GM23248 (cell line): ENCODE measurements around the gene MAP3K4. TPM values are rescaled to one million over a fixed set of nuclear protein-coding genes. Genes with fewer than 3 reads are reported as not detected.

Experiments used
- DNase-seq: peaks from one replicate; pipeline ENCODE4 v3.0.0-alpha.2; 2015
- H2AFZ ChIP-seq: fragments of 200-600 bp; sonication (generic); 2 replicates; pipeline ENCODE4 v1.6.1; 2016; ENCODE audit warnings: antibody characterized with exemption
- H3F3A ChIP-seq: fragments of 200-600 bp; sonication (generic); 2 replicates; pipeline ENCODE4 v1.6.1; 2016; ENCODE audit warnings: mild to moderate bottlenecking, antibody characterized with exemption, mixed run types; ENCODE audit not compliant: insufficient read depth
- H3K27ac ChIP-seq: fragments of 200-600 bp; sonication (generic); 2 replicates; pipeline ENCODE4 v1.5.1; 2016; ENCODE audit warnings: mild to moderate bottlenecking
- H3K27me3 ChIP-seq: fragments of 200-600 bp; sonication (generic); replicated peaks from 2 replicates; pipeline ENCODE4 v1.6.1; 2016; ENCODE audit warnings: mild to moderate bottlenecking; ENCODE audit not compliant: insufficient read depth
- H3K36me3 ChIP-seq: fragments of 200-600 bp; sonication (generic); 2 replicates; pipeline ENCODE4 v1.6.1; 2016; ENCODE audit warnings: low read depth, mild to moderate bottlenecking
- H3K4me1 ChIP-seq: fragments of 200-600 bp; sonication (generic); 2 replicates; pipeline ENCODE4 v1.6.1; 2016; ENCODE audit warnings: mild to moderate bottlenecking; ENCODE audit not compliant: insufficient read depth
- H3K4me2 ChIP-seq: fragments of 200-600 bp; sonication (generic); one replicate; pipeline ENCODE4 v1.6.1; 2016; ENCODE audit warnings: mild to moderate bottlenecking; ENCODE audit not compliant: unreplicated experiment
- H3K4me3 ChIP-seq: fragments of 200-600 bp; sonication (generic); 2 replicates; pipeline ENCODE4 v1.5.1; 2016; ENCODE audit warnings: mild to moderate bottlenecking
- H3K79me2 ChIP-seq: fragments of 200-600 bp; sonication (generic); 2 replicates; pipeline ENCODE4 v1.6.1; 2016; ENCODE audit warnings: mild to moderate bottlenecking; ENCODE audit not compliant: insufficient read depth
- H3K9ac ChIP-seq: fragments of 200-600 bp; sonication (generic); 2 replicates; pipeline ENCODE4 v1.6.1; 2016; ENCODE audit warnings: mild to moderate bottlenecking
- H3K9me2 ChIP-seq: fragments of 200-600 bp; sonication (generic); 2 replicates; pipeline ENCODE4 v1.6.1; 2016; ENCODE audit warnings: mixed run types, mild to moderate bottlenecking, moderate library complexity; ENCODE audit not compliant: insufficient read depth
- H3K9me3 ChIP-seq: fragments of 200-600 bp; sonication (generic); one replicate; pipeline ENCODE4 v1.6.1; 2017; ENCODE audit warnings: low read depth
- H4K20me1 ChIP-seq: fragments of 200-600 bp; sonication (generic); 2 replicates; pipeline ENCODE4 v1.6.0; 2016; ENCODE audit not compliant: insufficient read depth
- EZH2 ChIP-seq: fragments of 200-600 bp; sonication (generic); IDR thresholded peaks from 2 replicates; pipeline ENCODE4 v1.6.1; 2018; ENCODE audit warnings: antibody characterized with exemption, mild to moderate bottlenecking; ENCODE audit not compliant: insufficient read depth, poor library complexity, severe bottlenecking
- EZH2phosphoT487 ChIP-seq: fragments of 200-600 bp; sonication (generic); IDR thresholded peaks from 2 replicates; pipeline ENCODE4 v1.6.1; 2018; ENCODE audit warnings: antibody characterized with exemption, moderate library complexity, mild to moderate bottlenecking, low read depth; ENCODE audit not compliant: insufficient read depth
- WGBS, 2 experiments: methylation state at CpG; one replicate each; pipeline ENCODE4 v1.1.6; 2015 to 2017; ENCODE audit warnings: low lambda C conversion rate in 2 of 2, low coverage in 1 of 2; ENCODE audit errors: missing lambda C conversion rate in 2 of 2; 5-methylcytosine and 5-hydroxymethylcytosine counted together
- in situ Hi-C: fragments of 300-500 bp; cut with MboI; formaldehyde crosslinking; loops from 2 replicates; pipeline ENCODE4 v1.15.0; 2020
- polyA plus RNA-seq: library from polyadenylated mRNA; unstranded; fragments of >200 nt; fragmentation: Nextera tagmentation; extraction: Ambion mirVana; gene quantifications from 2 replicates; pipeline ENCODE4 v1.2.1, GENCODE V29; 2016
- total RNA-seq: library from RNA; depleted of rRNA; stranded (reverse); fragments of >200 nt; shearing (Covaris generic); gene quantifications from 2 replicates; pipeline ENCODE4 v1.2.3, GENCODE V29; 2014

Gene MAP3K4
- total and polyA plus RNA-seq, 2 experiments from 2014 or later = 13.0 to 26.2 TPM

DNA sequence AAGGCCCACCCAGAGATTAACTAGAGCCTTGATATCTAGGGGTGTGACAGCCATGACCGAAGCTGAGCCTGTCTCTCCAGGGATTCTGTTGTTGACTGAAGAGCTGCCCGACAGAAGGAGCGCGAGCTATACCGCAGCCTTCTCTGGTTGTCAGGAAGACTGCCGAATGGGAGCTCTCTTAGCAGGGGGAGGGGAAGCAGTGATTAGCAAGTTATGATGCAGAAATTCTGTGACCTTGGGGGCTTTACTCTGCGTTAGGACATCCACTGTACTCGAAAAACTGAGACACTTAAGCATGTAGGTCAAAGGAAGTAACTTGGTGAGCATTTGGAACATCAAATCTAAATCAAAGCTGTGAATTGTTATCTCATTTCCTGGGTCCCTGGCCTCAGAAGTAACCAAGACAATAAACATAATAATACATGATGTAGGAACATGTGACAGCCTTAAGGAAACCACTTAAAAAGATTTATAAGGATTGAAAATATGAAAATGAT, 84.7 kb downstream of the MAP3K4 start:
- Histone ChIP-seq H3K9ac (no peak overlapping the region), H3K36me3 (peaks cover 16% of the 10 kb centered on the region), H4K20me1 (no peaks in the 10 kb centered on the region), H3K4me2 (no peak overlapping the region), H3K79me2 (peaks cover 39% of the 10 kb centered on the region; the same call in 1 of the 2 replicates), H3K4me1 (peaks cover 18% of the 10 kb centered on the region), H2AFZ (no peak overlapping the region), H3F3A (peaks cover 36% of the 10 kb centered on the region), H3K9me3 (no peaks in the 10 kb centered on the region), H3K4me3 (no peak overlapping the region), H3K27me3 (no peaks in the 10 kb centered on the region), H3K9me2 (no peaks in the 10 kb centered on the region), H3K27ac (no peak overlapping the region)
- no peak for DNase-seq
- TF ChIP-seq EZH2 = no peak
- TF ChIP-seq EZH2phosphoT487 = no peak
- in situ Hi-C loops = no loop called here
- WGBS, 2 experiments = 97 to 98% methylated on average over 8 of the region's 8 CpGs

DNA sequence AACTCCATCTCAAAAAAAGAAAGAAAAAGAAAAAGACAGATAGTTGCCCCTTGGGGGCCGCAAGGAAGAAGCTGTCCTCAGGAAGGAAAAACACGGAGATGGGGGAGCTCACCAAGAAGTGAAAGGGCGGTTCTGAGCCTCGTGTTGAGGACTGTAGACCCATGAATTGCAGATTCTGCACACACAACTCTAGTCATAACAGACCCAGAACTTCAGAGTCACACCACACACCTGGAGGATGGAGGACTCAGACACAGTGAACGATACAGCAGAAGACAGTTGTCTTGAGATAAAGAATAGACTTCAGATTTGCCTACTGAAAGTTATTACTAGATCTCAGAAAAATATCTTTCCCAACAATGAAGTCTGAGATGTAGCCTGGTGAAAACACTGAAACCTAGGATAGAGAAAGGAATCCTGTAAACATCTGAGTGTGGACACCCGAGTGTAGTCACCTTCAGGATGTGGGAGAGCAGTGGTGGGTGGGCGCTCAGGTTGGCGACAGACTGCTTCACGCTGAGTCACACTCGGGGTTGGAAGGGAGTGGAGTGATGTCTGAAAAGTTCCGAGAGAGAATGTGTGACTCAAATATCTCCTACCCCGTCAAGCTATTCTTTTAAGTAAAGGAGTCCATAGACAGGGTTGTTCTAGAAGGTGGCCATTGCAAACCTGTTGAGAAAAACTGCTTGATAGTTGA, 88.1 kb downstream of the MAP3K4 start:
- Histone ChIP-seq H3K4me3 (peak overlapping the region; percentile 44), H3K9me3 (no peaks in the 10 kb centered on the region), H3K9ac (peak overlapping the region; percentile 67), H3F3A (peaks cover 40% of the 10 kb centered on the region), H4K20me1 (no peaks in the 10 kb centered on the region), H3K4me1 (peaks cover 19% of the 10 kb centered on the region), H3K36me3 (peaks cover 36% of the 10 kb centered on the region), H3K4me2 (peak overlapping the region; percentile 66), H2AFZ (peak overlapping the region; percentile 51), H3K27ac (peak overlapping the region; percentile 88), H3K27me3 (no peaks in the 10 kb centered on the region), H3K79me2 (peaks cover 45% of the 10 kb centered on the region), H3K9me2 (no peaks in the 10 kb centered on the region)
- 40 to 42% methylated on average over 12 of the region's 12 CpGs for WGBS, 2 experiments
- no peak for TF ChIP-seq EZH2phosphoT487
- TF ChIP-seq EZH2 = no peak
- in situ Hi-C loops = no loop called here
- DNase-seq = peak; percentile 94

DNA sequence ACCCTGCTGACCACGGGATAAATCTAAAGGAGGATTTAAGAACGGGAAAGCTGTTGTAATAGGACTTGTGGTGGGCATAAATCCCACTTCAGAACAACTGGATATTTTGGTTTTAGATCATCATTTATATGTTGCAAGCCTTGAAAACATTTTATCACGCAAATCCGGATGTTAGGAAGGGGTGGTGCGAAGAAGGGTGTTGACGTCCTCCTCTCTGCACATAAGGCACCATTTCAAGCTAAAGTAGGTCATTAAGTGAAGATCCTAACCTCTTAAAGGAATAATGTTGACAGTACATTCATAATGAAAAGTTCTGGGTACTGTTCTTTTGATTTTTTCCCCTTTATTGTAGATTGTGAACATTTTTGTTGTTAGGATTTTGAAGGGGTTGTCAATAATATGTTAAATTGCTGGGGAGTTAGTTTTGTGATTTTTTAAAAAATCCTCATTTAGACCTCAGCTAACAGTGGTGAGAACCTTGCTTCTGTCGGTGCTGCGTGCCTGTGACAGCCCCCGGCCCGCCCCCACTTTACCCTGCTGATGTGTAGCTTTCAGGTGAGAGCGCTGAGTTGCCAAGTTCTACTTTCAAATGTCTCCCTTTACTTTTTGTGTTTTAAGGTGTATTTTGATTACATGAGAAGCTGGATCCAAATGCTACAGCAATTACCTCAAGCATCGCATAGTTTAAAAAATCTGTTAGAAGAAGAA, 88.8 kb downstream of the MAP3K4 start:
- H3K27me3 ChIP-seq = no peaks in the 10 kb centered on the region
- TF ChIP-seq EZH2phosphoT487 (no peak), EZH2 (no peak)
- peaks cover 40% of the 10 kb centered on the region for H3F3A ChIP-seq
- peak overlapping the region; percentile 51 for H2AFZ ChIP-seq
- peaks cover 38% of the 10 kb centered on the region for H3K79me2 ChIP-seq
- H3K9ac ChIP-seq = peak overlapping the region; percentile 67
- peak overlapping the region; percentile 88 for H3K27ac ChIP-seq
- no peaks in the 10 kb centered on the region for H3K9me3 ChIP-seq
- peak; percentile 58 for DNase-seq
- H4K20me1 ChIP-seq = no peaks in the 10 kb centered on the region
- WGBS, 2 experiments = 64 to 68% methylated on average over 12 of the region's 12 CpGs
- H3K36me3 ChIP-seq = peaks cover 36% of the 10 kb centered on the region
- H3K4me2 ChIP-seq = peak overlapping the region; percentile 66
- peaks cover 19% of the 10 kb centered on the region for H3K4me1 ChIP-seq
- in situ Hi-C loops = no loop called here
- H3K9me2 ChIP-seq = no peaks in the 10 kb centered on the region
- H3K4me3 ChIP-seq = peak overlapping the region; percentile 44

DNA sequence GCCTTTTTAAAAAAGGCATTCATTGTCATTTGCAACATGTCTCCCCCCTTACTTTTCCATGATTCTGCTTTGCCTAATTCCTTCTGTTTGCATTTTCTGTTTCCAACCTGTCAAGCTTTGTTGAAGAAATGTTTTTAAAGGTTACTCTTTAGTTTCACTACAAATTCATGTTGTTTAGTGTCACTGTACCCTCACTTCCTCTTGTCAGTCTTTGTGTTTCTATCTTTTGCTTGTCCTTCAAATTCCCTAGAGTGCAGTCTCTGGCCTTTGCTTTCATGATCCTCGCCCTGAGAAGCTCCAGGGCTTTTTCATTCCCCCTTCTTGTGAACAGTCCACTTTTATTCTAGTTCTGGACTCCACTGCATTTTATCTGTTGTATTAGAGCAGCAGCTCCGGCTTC, 90.6 kb downstream of the MAP3K4 start:
- TF ChIP-seq EZH2phosphoT487 (no peak), EZH2 (no peak)
- DNase-seq = no peak
- no peaks in the 10 kb centered on the region for H3K9me3 ChIP-seq
- no peak overlapping the region for H2AFZ ChIP-seq
- no peak overlapping the region for H3K4me3 ChIP-seq
- peaks cover 23% of the 10 kb centered on the region; the same call in 1 of the 2 replicates for H3K79me2 ChIP-seq
- H3K4me1 ChIP-seq = peaks cover 19% of the 10 kb centered on the region
- WGBS, 2 experiments = 92 to 100% methylated on average over 2 of the region's 2 CpGs
- H3F3A ChIP-seq = peaks cover 45% of the 10 kb centered on the region
- H3K36me3 ChIP-seq = peaks cover 49% of the 10 kb centered on the region
- no peak overlapping the region for H3K9ac ChIP-seq
- no peak overlapping the region for H3K4me2 ChIP-seq
- no peaks in the 10 kb centered on the region for H3K27me3 ChIP-seq
- H3K9me2 ChIP-seq = no peaks in the 10 kb centered on the region
- in situ Hi-C loops = no loop called here
- no peak overlapping the region for H3K27ac ChIP-seq
- no peaks in the 10 kb centered on the region for H4K20me1 ChIP-seq
